ENCODE results near the gene ZNF319. TPM values are rescaled to one million over a fixed set of nuclear protein-coding genes. Genes with fewer than 3 reads are reported as not detected.

ZNF319 gene
- total and polyA plus RNA-seq, 2 of the 4 experiments (the other 2 are of a cell fraction) = 0.90 to 6.3 TPM

- peak overlapping the region; percentile 2; the same call in 1 of the 2 replicates for H3K4me3 ChIP-seq (ENCODE audit: insufficient read depth, low read depth, low read length)
- H3K4ac ChIP-seq (ENCODE audit: low read depth, low read length) = no peak overlapping the region
- ATAC-seq (ENCODE audit: low read depth) = no peak
- intact Hi-C loops (cut with micrococcal nuclease) (no loop called here), dilution Hi-C loops (cut with HindIII; ENCODE audit: low sequenced_read_pairs, unreplicated experiment) (no loop called here), in situ Hi-C loops (cut with MboI; ENCODE audit: low sequenced_read_pairs) (no loop called here)
- POLR2A ChIA-PET (ENCODE audit: unreplicated experiment) = no interaction called here
- no peak overlapping the region for H2BK20ac ChIP-seq (ENCODE audit: low read depth, low read length)
- H3K9me3 ChIP-seq (ENCODE audit: control insufficient read depth, insufficient read depth, low read length) = no peaks in the 10 kb centered on the region
- CTCF ChIA-PET = no interaction called here
- no peak overlapping the region for H2AK9ac ChIP-seq (replicated peaks; ENCODE audit: low read depth, low read length, poor library complexity)
- H3K4me1 ChIP-seq (ENCODE audit: control insufficient read depth, insufficient read depth, low read length) = peaks cover 12% of the 10 kb centered on the region
- peaks cover 14% of the 10 kb centered on the region for H4K20me1 ChIP-seq (ENCODE audit: insufficient read depth, low read length)
- no peak overlapping the region for H3K18ac ChIP-seq (ENCODE audit: low read depth, low read length)
- H2BK15ac ChIP-seq (ENCODE audit: low read depth, low read length) = no peak overlapping the region
- no peak overlapping the region for H4K91ac ChIP-seq (ENCODE audit: insufficient read depth, low read depth, low read length)
- peak overlapping the region; percentile 85 for H3K4me2 ChIP-seq (ENCODE audit: low read depth, low read length)
- TF ChIP-seq BHLHE40 (IDR thresholded peaks at IDR 0.05; ENCODE audit: low read depth, low read length) (no peak), USF2 (IDR thresholded peaks at IDR 0.05; ENCODE audit: low read depth, low read length) (no peak), RCOR1 (IDR thresholded peaks at IDR 0.05; ENCODE audit: insufficient replicate concordance, low read length) (no peak), POLR2A (IDR thresholded peaks at IDR 0.05; ENCODE audit: low read depth, low read length) (no peak), MAZ (IDR thresholded peaks at IDR 0.05; ENCODE audit: borderline replicate concordance, low read depth, low read length) (no peak), SMC3 (IDR thresholded peaks at IDR 0.05; ENCODE audit: low read depth, low read length) (no peak)
- H3K9ac ChIP-seq (ENCODE audit: low read depth, low read length) = 0 out of 2 replicates have a peak overlapping the region, but pooled peaks have one; percentile 77
- H2AK5ac ChIP-seq (ENCODE audit: low read depth, low read length) = no peak overlapping the region
- no peak for DNase-seq
- H2BK5ac ChIP-seq (ENCODE audit: low read depth, low read length, poor library complexity, severe bottlenecking) = no peak overlapping the region
- H2BK120ac ChIP-seq (ENCODE audit: low read depth, low read length) = no peak overlapping the region
- no TSS peak for BruUV-seq (replicated peaks)
- peaks cover 11% of the 10 kb centered on the region; the same call in 1 of the 2 replicates for H3K9me1 ChIP-seq (ENCODE audit: insufficient read depth, low read length)
- H3K27ac ChIP-seq (ENCODE audit: insufficient read depth, low read length) = no peak overlapping the region
- no peak overlapping the region for H3K14ac ChIP-seq (replicated peaks; ENCODE audit: low read depth, low read length)
- peak overlapping the region; percentile 13 for H3K23ac ChIP-seq (ENCODE audit: low read depth, low read length)
- H4K8ac ChIP-seq (ENCODE audit: low read depth in 2 of 2, low read length in 2 of 2) = no peak overlapping the region
- H2AFZ ChIP-seq (replicated peaks; ENCODE audit: low read length, poor library complexity) = no peak overlapping the region
- peaks cover 18 to 65% of the 10 kb centered on the region in 2 experiments for H3K79me1 ChIP-seq (ENCODE audit: low read depth in 1 of 2, low read length in 2 of 2)
- H3K36me3 ChIP-seq (ENCODE audit: control insufficient read depth, insufficient read depth, low read length) = peaks cover 42% of the 10 kb centered on the region; the same call in 1 of the 2 replicates
- no CpG with 5 or more reads among the region's 3 CpGs for WGBS, 2 experiments (ENCODE audit: extremely low coverage in 2 of 2, insufficient read length in 1 of 2)
- H4K5ac ChIP-seq (ENCODE audit: low read depth, low read length) = no peak overlapping the region
- no peak overlapping the region for H3K56ac ChIP-seq (ENCODE audit: extremely low read depth, insufficient read depth, low read length)
- H3K27me3 ChIP-seq (ENCODE audit: control insufficient read depth, insufficient read depth, low read length) = no peaks in the 10 kb centered on the region
These were observed 1.5 kb downstream of the ZNF319 start for GRCh38 chr16:57998992-57999365.
